Measurements from ENCODE around the gene GNG13. TPM values are rescaled to one million over a fixed set of nuclear protein-coding genes. Genes with fewer than 3 reads are reported as not detected.

The GNG13 gene
- total RNA-seq, 1 experiment from 2014 or later = not detected

DNA sequence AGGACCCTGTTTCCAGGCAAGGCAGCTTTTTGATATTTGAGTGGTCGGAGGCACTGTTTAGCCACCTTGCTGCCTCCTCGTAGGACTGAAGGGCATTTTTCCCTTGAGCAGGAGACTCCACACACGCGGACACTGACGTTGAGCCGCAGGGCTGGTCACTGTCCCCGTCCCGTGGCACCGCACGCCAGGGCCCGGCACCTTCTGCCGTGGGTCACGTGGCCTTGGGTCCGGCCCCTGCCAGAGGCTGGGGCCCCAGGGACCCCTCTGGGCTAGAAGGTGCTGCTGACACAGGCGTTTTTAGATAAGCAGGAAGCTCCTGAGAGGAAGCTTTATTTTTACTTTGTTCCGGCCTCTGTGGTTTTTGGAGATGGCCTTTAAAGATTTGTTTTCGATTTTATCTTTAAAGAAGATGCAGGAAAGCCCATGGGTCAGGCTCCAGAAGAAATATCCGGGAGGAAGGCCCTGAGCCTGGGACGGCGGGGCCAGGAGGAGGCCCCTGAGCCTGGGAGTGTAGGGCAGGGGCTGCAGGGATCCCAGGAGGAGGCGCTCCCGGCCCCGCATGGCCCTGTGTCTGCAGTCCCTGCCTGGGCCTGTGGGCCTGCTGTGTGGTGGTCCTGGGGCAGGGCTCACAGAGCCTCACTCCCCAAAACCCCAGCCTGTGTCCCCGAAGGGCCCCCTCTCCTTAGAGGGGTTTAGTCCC is 30.5 kb upstream of the GNG13 start:
- no peaks in the 10 kb centered on the region for H3K4me1 ChIP-seq (ENCODE audit: insufficient read depth, low read length, poor library complexity, severe bottlenecking)
- H3K27me3 ChIP-seq (replicated peaks; ENCODE audit: insufficient read depth, low read depth, low read length, poor library complexity) = no peaks in the 10 kb centered on the region
- H3K4me3 ChIP-seq (ENCODE audit: low read depth, low read length, poor library complexity, severe bottlenecking) = no peak overlapping the region
- TF ChIP-seq EZH2 (IDR thresholded peaks at IDR 0.05; ENCODE audit: borderline replicate concordance, low read depth, low read length, poor library complexity, severe bottlenecking) = no peak
- TF ChIP-seq, protein P1, sequence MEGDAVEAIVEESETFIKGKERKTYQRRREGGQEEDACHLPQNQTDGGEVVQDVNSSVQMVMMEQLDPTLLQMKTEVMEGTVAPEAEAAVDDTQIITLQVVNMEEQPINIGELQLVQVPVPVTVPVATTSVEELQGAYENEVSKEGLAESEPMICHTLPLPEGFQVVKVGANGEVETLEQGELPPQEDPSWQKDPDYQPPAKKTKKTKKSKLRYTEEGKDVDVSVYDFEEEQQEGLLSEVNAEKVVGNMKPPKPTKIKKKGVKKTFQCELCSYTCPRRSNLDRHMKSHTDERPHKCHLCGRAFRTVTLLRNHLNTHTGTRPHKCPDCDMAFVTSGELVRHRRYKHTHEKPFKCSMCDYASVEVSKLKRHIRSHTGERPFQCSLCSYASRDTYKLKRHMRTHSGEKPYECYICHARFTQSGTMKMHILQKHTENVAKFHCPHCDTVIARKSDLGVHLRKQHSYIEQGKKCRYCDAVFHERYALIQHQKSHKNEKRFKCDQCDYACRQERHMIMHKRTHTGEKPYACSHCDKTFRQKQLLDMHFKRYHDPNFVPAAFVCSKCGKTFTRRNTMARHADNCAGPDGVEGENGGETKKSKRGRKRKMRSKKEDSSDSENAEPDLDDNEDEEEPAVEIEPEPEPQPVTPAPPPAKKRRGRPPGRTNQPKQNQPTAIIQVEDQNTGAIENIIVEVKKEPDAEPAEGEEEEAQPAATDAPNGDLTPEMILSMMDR (conservative IDR thresholded peaks at IDR 0.05; ENCODE audit: low read depth, low read length) = no peak
- no peaks in the 10 kb centered on the region for H3K9me3 ChIP-seq (ENCODE audit: low read depth, low read length, poor library complexity, severe bottlenecking)
- no TSS peak for BruUV-seq (replicated peaks)
- no peaks in the 10 kb centered on the region for H3K36me3 ChIP-seq (ENCODE audit: insufficient read depth, low read length, poor library complexity, severe bottlenecking)
- ChIA-PET POLR2A (ENCODE audit: low non-redundant PET) (no interaction called here), CTCF (no interaction called here)
- intact Hi-C loops (cut with micrococcal nuclease; ENCODE audit: unreplicated experiment) = no loop called here
- DNase-seq (ENCODE audit: low spot score) = no peak
- H3K27ac ChIP-seq (ENCODE audit: low read depth, low read length, poor library complexity, severe bottlenecking) = no peak overlapping the region

DNA sequence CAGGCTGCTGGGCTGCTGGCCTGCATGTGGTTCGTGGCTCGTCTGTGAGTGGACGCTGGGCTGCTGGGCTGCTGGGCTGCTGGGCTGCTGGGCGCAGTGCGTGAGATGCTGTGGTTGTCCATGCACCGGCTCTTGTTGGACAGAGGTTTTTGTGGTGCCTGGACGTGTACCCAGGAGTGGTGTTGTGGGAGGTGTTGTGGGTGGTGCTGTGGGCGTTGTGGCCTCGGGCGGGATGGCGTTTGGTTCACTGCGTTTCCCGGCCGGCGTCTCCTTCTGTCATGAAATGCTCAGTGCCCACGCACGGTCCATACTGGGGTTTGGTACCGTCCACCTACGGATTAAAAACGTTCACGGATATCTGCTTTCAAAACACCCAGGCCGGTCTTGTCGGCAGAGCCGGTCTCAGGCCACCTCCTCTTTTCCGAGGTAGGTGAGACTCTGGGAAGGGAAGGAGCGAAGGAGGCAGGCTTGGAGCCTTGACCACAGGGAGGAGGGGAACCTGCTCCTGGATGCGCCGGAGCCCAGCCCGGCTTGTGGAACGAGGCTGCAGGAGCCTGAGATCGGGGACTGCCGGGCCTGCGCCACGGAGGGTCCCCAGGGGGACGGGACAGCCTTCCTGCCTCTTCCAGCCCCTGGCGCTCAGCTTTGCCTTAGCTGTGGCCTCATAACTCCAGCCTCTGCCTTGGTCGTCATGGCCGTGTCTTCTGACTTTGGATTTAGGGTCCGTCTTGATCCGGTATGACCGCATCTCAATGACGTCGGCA is 29.8 kb upstream of the GNG13 start:
- TF ChIP-seq, protein P1 (conservative IDR thresholded peaks at IDR 0.05; ENCODE audit: low read depth, low read length) = no peak
- TF ChIP-seq EZH2 (IDR thresholded peaks at IDR 0.05; ENCODE audit: borderline replicate concordance, low read depth, low read length, poor library complexity, severe bottlenecking) = no peak
- POLR2A ChIA-PET (ENCODE audit: low non-redundant PET) = no interaction called here

DNA sequence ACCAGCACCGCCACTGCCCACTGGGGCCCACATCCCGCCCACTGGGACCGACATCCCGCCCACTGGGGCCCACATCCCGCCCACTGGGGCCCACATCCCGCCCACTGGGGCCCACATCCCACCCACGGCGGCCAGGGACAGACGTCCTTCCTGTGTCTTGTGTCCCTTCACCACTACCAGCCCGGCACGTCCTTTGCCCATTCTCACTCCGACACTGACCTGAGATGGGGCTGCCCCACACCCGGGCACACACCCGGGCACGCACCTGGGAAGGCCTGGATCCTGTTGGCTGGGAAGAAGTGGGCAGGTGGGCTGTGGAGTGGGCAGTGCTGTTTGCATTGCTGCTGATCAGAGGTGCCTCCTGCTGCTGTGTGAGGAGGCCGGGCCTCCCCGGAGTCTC is 28.4 kb upstream of the GNG13 start:
- Histone ChIP-seq H3K9me3 (ENCODE audit: low read depth, low read length, poor library complexity, severe bottlenecking) (no peaks in the 10 kb centered on the region), H3K36me3 (ENCODE audit: insufficient read depth, low read length, poor library complexity, severe bottlenecking) (no peaks in the 10 kb centered on the region), H3K4me1 (ENCODE audit: insufficient read depth, low read length, poor library complexity, severe bottlenecking) (peaks cover 8% of the 10 kb centered on the region), H3K27me3 (replicated peaks; ENCODE audit: insufficient read depth, low read depth, low read length, poor library complexity) (no peaks in the 10 kb centered on the region), H3K27ac (ENCODE audit: low read depth, low read length, poor library complexity, severe bottlenecking) (no peak overlapping the region), H3K4me3 (ENCODE audit: low read depth, low read length, poor library complexity, severe bottlenecking) (no peak overlapping the region)
- BruUV-seq (replicated peaks) = no TSS peak
- POLR2A ChIA-PET (ENCODE audit: low non-redundant PET) = no interaction called here
- TF ChIP-seq EZH2 (IDR thresholded peaks at IDR 0.05; ENCODE audit: borderline replicate concordance, low read depth, low read length, poor library complexity, severe bottlenecking) = no peak
- TF ChIP-seq, protein P1 (conservative IDR thresholded peaks at IDR 0.05; ENCODE audit: low read depth, low read length) = no peak
- CTCF ChIA-PET = no interaction called here
- DNase-seq (ENCODE audit: low spot score) = no peak
- intact Hi-C loops (cut with micrococcal nuclease; ENCODE audit: unreplicated experiment) = no loop called here

More for the DNA sequence above, 29.8 kb upstream of the GNG13 start:
- intact Hi-C loops (cut with micrococcal nuclease; ENCODE audit: unreplicated experiment) = no loop called here
- Histone ChIP-seq H3K27ac (ENCODE audit: low read depth, low read length, poor library complexity, severe bottlenecking) (no peak overlapping the region), H3K4me1 (ENCODE audit: insufficient read depth, low read length, poor library complexity, severe bottlenecking) (peaks cover 6% of the 10 kb centered on the region), H3K4me3 (ENCODE audit: low read depth, low read length, poor library complexity, severe bottlenecking) (no peak overlapping the region), H3K27me3 (replicated peaks; ENCODE audit: insufficient read depth, low read depth, low read length, poor library complexity) (no peaks in the 10 kb centered on the region), H3K9me3 (ENCODE audit: low read depth, low read length, poor library complexity, severe bottlenecking) (no peaks in the 10 kb centered on the region), H3K36me3 (ENCODE audit: insufficient read depth, low read length, poor library complexity, severe bottlenecking) (no peaks in the 10 kb centered on the region)
- no TSS peak for BruUV-seq (replicated peaks)
- CTCF ChIA-PET = no interaction called here
- no peak for DNase-seq (ENCODE audit: low spot score)
